NCI-H345 (cell line): ENCODE measurements around the gene HORMAD2.

ENCODE experiments used
- DNase-seq: peaks from one replicate; lab custom pipeline; 2025; lab: John Stamatoyannopoulos, UW

HORMAD2 gene

GRCh38 chr22:30079952-30080533 lies at the start of gene HORMAD2:
HORMAD2 (plus strand) TSS chr22:30080464; CDS start chr22:30093953, 13,489 bp downstream.
- no peak for DNase-seq

- DNase-seq: no peak
Observed at GRCh38 chr22:30031328-30031727, 48.9 kb upstream of the HORMAD2 start.

- DNase-seq: no peak
Observed at GRCh38 chr22:30031764-30032455, 48.4 kb upstream of the HORMAD2 start.

GRCh38 chr22:30033137-30033536 lies 47.1 kb upstream of the HORMAD2 start:
- DNase-seq: no peak

GRCh38 chr22:30033901-30034300 lies 46.4 kb upstream of the HORMAD2 start:
- no peak for DNase-seq

GRCh38 chr22:30036656-30037055 lies 43.6 kb upstream of the HORMAD2 start:
- DNase-seq: no peak

GRCh38 chr22:30038219-30038618 lies 42.0 kb upstream of the HORMAD2 start:
- no peak for DNase-seq

- no peak for DNase-seq
Observed at GRCh38 chr22:30040499-30041260, 39.6 kb upstream of the HORMAD2 start.

- DNase-seq: no peak
Observed at GRCh38 chr22:30041475-30041874, 38.8 kb upstream of the HORMAD2 start.

GRCh38 chr22:30041881-30042280 lies 38.4 kb upstream of the HORMAD2 start:
- DNase-seq: no peak

GRCh38 chr22:30043161-30043560 lies 37.1 kb upstream of the HORMAD2 start:
- DNase-seq: no peak

- peak; percentile 11 for DNase-seq
Observed at GRCh38 chr22:30044369-30044768, 35.9 kb upstream of the HORMAD2 start.

GRCh38 chr22:30044881-30045493 lies 35.3 kb upstream of the HORMAD2 start:
- no peak for DNase-seq

- no peak for DNase-seq
Observed at GRCh38 chr22:30045494-30045887, 34.8 kb upstream of the HORMAD2 start.

- DNase-seq: no peak
Observed at GRCh38 chr22:30045901-30046715, 34.2 kb upstream of the HORMAD2 start.

- no peak for DNase-seq
Observed at GRCh38 chr22:30046716-30047363, 33.4 kb upstream of the HORMAD2 start.

GRCh38 chr22:30047364-30047738 lies 32.9 kb upstream of the HORMAD2 start:
- DNase-seq: no peak

- no peak for DNase-seq
Observed at GRCh38 chr22:30048681-30049080, 31.6 kb upstream of the HORMAD2 start.

- DNase-seq: no peak
Observed at GRCh38 chr22:30054067-30054763, 26.0 kb upstream of the HORMAD2 start.

- DNase-seq: no peak
Observed at GRCh38 chr22:30054764-30055069, 25.5 kb upstream of the HORMAD2 start.

- DNase-seq: no peak
Observed at GRCh38 chr22:30056015-30056414, 24.2 kb upstream of the HORMAD2 start.
